PFSK-1 (cell line): Measurements from ENCODE around the gene CTCF.

Experiments used
- FOXP2 ChIP-seq: optimal IDR thresholded peaks from 2 replicates; pipeline ENCODE3; 2011; ENCODE audit warnings: borderline replicate concordance, control low read depth, inconsistent platforms; ENCODE audit not compliant: insufficient read depth; ENCODE audit errors: extremely low read length, extremely low read depth
- POLR2AphosphoS5 ChIP-seq: IDR thresholded peaks from 2 replicates; pipeline ENCODE4 v1.6.1; 2012; ENCODE audit warnings: low read depth, mild to moderate bottlenecking, control low read depth, low read length, moderate library complexity
- SIN3A ChIP-seq: IDR thresholded peaks from 2 replicates; pipeline ENCODE4 v1.6.1; 2012; ENCODE audit warnings: mild to moderate bottlenecking, low read length, moderate library complexity, borderline replicate concordance; ENCODE audit not compliant: insufficient read depth
- TAF1 ChIP-seq: IDR thresholded peaks from 2 replicates; pipeline ENCODE4 v1.6.1; 2012; ENCODE audit warnings: low read length, control low read depth, borderline replicate concordance; ENCODE audit not compliant: insufficient read depth
- TF ChIP-seq, protein P1 (sequence below), 2 experiments: IDR thresholded peaks; 2 replicates each; pipeline versions ENCODE4 v1.6.1 to v1.8.0; 2011 to 2012; ENCODE audit warnings: low read depth in 2 of 2, low read length in 2 of 2, control low read depth in 1 of 2, inconsistent platforms in 1 of 2, mild to moderate bottlenecking in 1 of 2, moderate library complexity in 1 of 2; ENCODE audit not compliant: insufficient read depth in 1 of 2

DNA sequence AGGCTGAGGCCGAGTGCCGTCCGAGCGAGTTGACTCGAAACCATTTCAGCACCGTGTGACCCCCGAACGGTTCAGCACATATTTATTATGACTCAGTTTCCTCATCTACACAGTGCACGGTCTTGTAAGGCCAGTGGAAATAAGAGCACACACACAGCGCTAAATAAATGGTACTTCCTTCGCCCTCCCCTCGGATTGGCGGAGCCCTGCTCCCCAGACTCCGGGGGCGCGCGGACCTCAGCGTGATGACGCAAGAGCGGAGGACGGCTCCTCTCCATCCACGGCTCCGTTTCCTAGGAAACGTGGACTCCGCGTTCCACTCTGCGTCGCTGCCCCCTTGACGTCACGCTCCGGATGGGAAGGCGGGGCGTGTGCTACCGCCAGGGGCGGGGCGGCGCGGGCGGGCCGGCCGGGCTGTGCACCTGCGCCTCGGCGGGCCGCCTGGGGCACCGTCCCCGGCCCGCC is 98.3 kb downstream of the CTCF start, which contains the start of gene PARD6A:
- TF ChIP-seq POLR2AphosphoS5 (no peak), TAF1 (no peak), SIN3A (no peak), FOXP2 (no peak)
- TF ChIP-seq, protein P1, sequence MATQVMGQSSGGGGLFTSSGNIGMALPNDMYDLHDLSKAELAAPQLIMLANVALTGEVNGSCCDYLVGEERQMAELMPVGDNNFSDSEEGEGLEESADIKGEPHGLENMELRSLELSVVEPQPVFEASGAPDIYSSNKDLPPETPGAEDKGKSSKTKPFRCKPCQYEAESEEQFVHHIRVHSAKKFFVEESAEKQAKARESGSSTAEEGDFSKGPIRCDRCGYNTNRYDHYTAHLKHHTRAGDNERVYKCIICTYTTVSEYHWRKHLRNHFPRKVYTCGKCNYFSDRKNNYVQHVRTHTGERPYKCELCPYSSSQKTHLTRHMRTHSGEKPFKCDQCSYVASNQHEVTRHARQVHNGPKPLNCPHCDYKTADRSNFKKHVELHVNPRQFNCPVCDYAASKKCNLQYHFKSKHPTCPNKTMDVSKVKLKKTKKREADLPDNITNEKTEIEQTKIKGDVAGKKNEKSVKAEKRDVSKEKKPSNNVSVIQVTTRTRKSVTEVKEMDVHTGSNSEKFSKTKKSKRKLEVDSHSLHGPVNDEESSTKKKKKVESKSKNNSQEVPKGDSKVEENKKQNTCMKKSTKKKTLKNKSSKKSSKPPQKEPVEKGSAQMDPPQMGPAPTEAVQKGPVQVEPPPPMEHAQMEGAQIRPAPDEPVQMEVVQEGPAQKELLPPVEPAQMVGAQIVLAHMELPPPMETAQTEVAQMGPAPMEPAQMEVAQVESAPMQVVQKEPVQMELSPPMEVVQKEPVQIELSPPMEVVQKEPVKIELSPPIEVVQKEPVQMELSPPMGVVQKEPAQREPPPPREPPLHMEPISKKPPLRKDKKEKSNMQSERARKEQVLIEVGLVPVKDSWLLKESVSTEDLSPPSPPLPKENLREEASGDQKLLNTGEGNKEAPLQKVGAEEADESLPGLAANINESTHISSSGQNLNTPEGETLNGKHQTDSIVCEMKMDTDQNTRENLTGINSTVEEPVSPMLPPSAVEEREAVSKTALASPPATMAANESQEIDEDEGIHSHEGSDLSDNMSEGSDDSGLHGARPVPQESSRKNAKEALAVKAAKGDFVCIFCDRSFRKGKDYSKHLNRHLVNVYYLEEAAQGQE (IDR thresholded peaks at IDR 0.05; ENCODE audit: insufficient read depth in 1 of 2, low read depth in 2 of 2, low read length in 2 of 2), result no peak
